Measurements from ENCODE around the gene COG7.

GRCh38 chr16:23382279-23382678, 70.7 kb downstream of the COG7 start:
- TF ChIP-seq CTCF (IDR thresholded peaks at IDR 0.05) (no peak), POLR2A (IDR thresholded peaks at IDR 0.05) (no peak)

Data from testis (tissue), 2 donors.